PC-9 (cell line): ENCODE data around the gene KDM5A. TPM values are rescaled to one million over a fixed set of nuclear protein-coding genes. Genes with fewer than 3 reads are reported as not detected.

Experiments
- BruUV-seq: library from RNA; stranded (reverse); fragments of 400-500 nt; replicated peaks from 2 replicates; lab custom pipeline; 2021; lab: Mats Ljungman, UMichigan
- CTCF ChIA-PET: fragments of 300-600 bp; sonication (Branson Sonifier 250); formaldehyde crosslinking; loops from one replicate; lab custom pipeline; 2022; ENCODE audit warnings: antibody characterized with exemption; lab: Charles Lee
- POLR2A ChIA-PET: fragments of 300-600 bp; sonication (Branson Sonifier 250); formaldehyde crosslinking; loops from one replicate; lab custom pipeline; 2022; ENCODE audit warnings: antibody characterized with exemption; ENCODE audit not compliant: unreplicated experiment; lab: Charles Lee
- DNase-seq, 2 experiments: peaks; one replicate each; pipeline versions ENCODE4 v3.0.0 to v3.0.0-alpha.2; 2015 to 2022; ENCODE audit warnings: mixed read lengths in 1 of 2
- H2AFZ ChIP-seq: fragments of 200-600 bp; sonication (generic); 2 replicates; pipeline ENCODE4 v1.8.1; 2017; ENCODE audit warnings: antibody characterized with exemption
- H3F3A ChIP-seq: fragments of 200-600 bp; sonication (generic); 2 replicates; pipeline ENCODE4 v1.8.1; 2017; ENCODE audit warnings: antibody characterized with exemption, mild to moderate bottlenecking, low read depth; ENCODE audit not compliant: insufficient read depth
- H3K27ac ChIP-seq: fragments of 200-600 bp; sonication (generic); 2 replicates; pipeline ENCODE4 v1.6.1; 2016; ENCODE audit warnings: mixed run types
- H3K27me3 ChIP-seq: fragments of 200-600 bp; sonication (generic); 2 replicates; pipeline ENCODE4 v1.6.1; 2016; ENCODE audit warnings: low read depth, mixed run types; ENCODE audit not compliant: insufficient read depth
- H3K36me3 ChIP-seq: fragments of 200-600 bp; sonication (generic); 2 replicates; pipeline ENCODE4 v1.6.1; 2016; ENCODE audit warnings: low read depth, mixed run types
- H3K4me1 ChIP-seq: fragments of 200-600 bp; sonication (generic); replicated peaks from 2 replicates; pipeline ENCODE4 v1.6.1; 2016; ENCODE audit warnings: mixed run types; ENCODE audit not compliant: insufficient read depth
- H3K4me2 ChIP-seq: fragments of 200-600 bp; sonication (generic); 2 replicates; pipeline ENCODE4 v1.6.1; 2017; ENCODE audit warnings: mixed run types
- H3K4me3 ChIP-seq: fragments of 200-600 bp; sonication (generic); 2 replicates; pipeline ENCODE4 v1.6.1; 2016; ENCODE audit warnings: mixed run types
- H3K79me2 ChIP-seq: fragments of 200-600 bp; sonication (generic); 2 replicates; pipeline ENCODE4 v1.6.1; 2017; ENCODE audit warnings: low read depth, mixed run types
- H3K9me2 ChIP-seq: fragments of 200-600 bp; sonication (generic); 2 replicates; pipeline ENCODE4 v1.8.1; 2017; ENCODE audit warnings: mild to moderate bottlenecking; ENCODE audit not compliant: insufficient read depth
- H3K9me3 ChIP-seq: fragments of 200-600 bp; sonication (generic); 2 replicates; pipeline ENCODE4 v1.8.1; 2016; ENCODE audit warnings: low read depth; ENCODE audit not compliant: insufficient read depth
- H4K20me1 ChIP-seq: fragments of 200-600 bp; sonication (generic); 2 replicates; pipeline ENCODE4 v1.8.1; 2017; ENCODE audit not compliant: insufficient read depth
- EZH2 ChIP-seq: fragments of 200-600 bp; sonication (generic); IDR thresholded peaks from 2 replicates; pipeline ENCODE4 v1.8.0; 2017; ENCODE audit warnings: antibody characterized with exemption, low read depth
- intact Hi-C: fragments of 100-400 bp; cut with micrococcal nuclease; formaldehyde crosslinking; loops from one replicate; pipeline ENCODE4 v1.10.0; 2022; ENCODE audit not compliant: unreplicated experiment
- total RNA-seq: library from RNA; stranded (reverse); gene quantifications from 2 replicates; pipeline ENCODE4 v1.2.3, GENCODE V29; 2021
- TF ChIP-seq, protein P1 (sequence below): fragments of 200-600 bp; sonication (generic); conservative IDR thresholded peaks from 2 replicates; pipeline ENCODE4 v1.6.1; 2017; ENCODE audit warnings: mixed run types, antibody characterized with exemption, mild to moderate bottlenecking, moderate library complexity

KDM5A gene
- total RNA-seq, 1 experiment from 2014 or later: 68.0 TPM

DNA sequence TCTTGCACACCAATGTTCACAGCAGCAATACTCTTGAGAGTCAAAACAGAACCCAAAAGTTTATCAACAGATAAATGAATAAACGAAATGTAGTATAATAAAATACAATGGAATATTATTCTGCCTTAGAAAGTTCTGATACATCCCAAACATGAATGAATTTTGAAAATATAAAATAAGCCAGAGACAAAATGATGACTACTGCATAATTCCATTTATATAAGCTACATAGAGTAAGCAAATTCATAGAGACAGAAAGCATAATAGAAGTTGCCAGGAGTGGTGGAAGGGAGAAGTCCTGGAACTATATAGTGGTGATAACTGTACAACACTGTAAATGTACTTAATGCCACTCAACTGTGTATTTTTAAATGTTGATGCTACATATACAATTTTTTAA is 21.1 kb downstream of the KDM5A start:
- intact Hi-C loops: no loop called here
- POLR2A ChIA-PET: no interaction called here
- no peaks in the 10 kb centered on the region for H3K27me3 ChIP-seq

DNA sequence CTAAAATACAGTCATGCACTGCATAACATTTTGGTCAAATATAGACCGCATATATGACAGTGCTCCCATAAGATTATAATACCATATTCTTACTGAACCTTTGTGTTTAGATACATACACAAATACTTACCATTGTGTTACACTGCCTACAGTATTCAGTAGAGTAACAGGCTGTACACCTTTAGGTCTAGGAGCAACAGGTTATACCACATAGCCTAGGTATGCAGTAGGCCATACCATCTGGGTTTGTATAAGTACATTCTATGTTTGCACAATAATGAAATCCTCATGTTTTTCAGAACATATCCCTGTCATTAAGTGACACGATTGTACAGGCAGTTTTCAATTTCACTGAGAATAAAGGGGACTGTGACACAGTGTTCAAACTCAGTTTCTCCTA is 22.3 kb downstream of the KDM5A start:
- TF ChIP-seq, protein P1, sequence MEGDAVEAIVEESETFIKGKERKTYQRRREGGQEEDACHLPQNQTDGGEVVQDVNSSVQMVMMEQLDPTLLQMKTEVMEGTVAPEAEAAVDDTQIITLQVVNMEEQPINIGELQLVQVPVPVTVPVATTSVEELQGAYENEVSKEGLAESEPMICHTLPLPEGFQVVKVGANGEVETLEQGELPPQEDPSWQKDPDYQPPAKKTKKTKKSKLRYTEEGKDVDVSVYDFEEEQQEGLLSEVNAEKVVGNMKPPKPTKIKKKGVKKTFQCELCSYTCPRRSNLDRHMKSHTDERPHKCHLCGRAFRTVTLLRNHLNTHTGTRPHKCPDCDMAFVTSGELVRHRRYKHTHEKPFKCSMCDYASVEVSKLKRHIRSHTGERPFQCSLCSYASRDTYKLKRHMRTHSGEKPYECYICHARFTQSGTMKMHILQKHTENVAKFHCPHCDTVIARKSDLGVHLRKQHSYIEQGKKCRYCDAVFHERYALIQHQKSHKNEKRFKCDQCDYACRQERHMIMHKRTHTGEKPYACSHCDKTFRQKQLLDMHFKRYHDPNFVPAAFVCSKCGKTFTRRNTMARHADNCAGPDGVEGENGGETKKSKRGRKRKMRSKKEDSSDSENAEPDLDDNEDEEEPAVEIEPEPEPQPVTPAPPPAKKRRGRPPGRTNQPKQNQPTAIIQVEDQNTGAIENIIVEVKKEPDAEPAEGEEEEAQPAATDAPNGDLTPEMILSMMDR: no peak
- TF ChIP-seq EZH2: no peak
- Histone ChIP-seq H3F3A (no peaks in the 10 kb centered on the region), H3K79me2 (no peaks in the 10 kb centered on the region), H3K4me3 (no peak overlapping the region), H3K27ac (no peak overlapping the region), H4K20me1 (peaks cover 9% of the 10 kb centered on the region), H3K36me3 (peaks cover 66% of the 10 kb centered on the region), H2AFZ (no peak overlapping the region), H3K4me2 (no peak overlapping the region), H3K9me3 (peaks cover 7% of the 10 kb centered on the region), H3K4me1 (no peaks in the 10 kb centered on the region), H3K9me2 (no peaks in the 10 kb centered on the region), H3K27me3 (no peaks in the 10 kb centered on the region)
- intact Hi-C loops: no loop called here
- DNase-seq: no peak
- ChIA-PET CTCF (no interaction called here), POLR2A (no interaction called here)
- no TSS peak for BruUV-seq

More for the DNA sequence above, 21.1 kb downstream of the KDM5A start:
- Histone ChIP-seq H4K20me1 (peaks cover 9% of the 10 kb centered on the region), H3K36me3 (peaks cover 55% of the 10 kb centered on the region), H3F3A (no peaks in the 10 kb centered on the region), H3K4me3 (no peak overlapping the region), H3K4me2 (no peak overlapping the region), H2AFZ (no peak overlapping the region), H3K27ac (no peak overlapping the region), H3K79me2 (no peaks in the 10 kb centered on the region), H3K4me1 (no peaks in the 10 kb centered on the region), H3K9me3 (peaks cover 7% of the 10 kb centered on the region), H3K9me2 (no peaks in the 10 kb centered on the region)
- CTCF ChIA-PET: no interaction called here
- no peak for TF ChIP-seq EZH2
- TF ChIP-seq, protein P1: no peak
- BruUV-seq: no TSS peak
- DNase-seq: no peak

DNA sequence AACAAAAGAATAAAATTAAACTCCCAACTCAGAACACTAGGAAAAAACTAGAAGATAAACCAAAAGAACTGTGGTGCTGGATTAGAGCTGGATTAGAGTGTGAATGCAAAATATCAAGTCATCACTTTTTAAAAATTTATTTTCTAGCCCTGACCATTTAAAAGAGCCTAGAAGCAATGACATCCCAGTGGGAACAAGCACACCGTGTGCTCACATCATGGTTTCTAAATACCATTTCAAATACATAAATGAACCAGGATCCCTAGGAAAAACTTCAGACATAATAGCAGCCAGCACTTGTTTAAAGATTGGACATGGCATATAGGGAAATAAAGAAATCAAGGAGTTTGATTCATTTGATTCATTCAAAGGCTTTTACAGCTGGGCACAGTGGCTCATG is 30.0 kb downstream of the KDM5A start:
- Histone ChIP-seq H2AFZ (no peak overlapping the region), H3K4me3 (no peak overlapping the region), H3K79me2 (no peaks in the 10 kb centered on the region), H3K27ac (no peak overlapping the region), H3K9me2 (no peaks in the 10 kb centered on the region), H3F3A (0 out of 2 replicates have a peak, but pooled peaks cover 7% of the 10 kb centered on the region), H3K4me1 (no peaks in the 10 kb centered on the region), H3K27me3 (no peaks in the 10 kb centered on the region), H3K36me3 (peaks cover 69% of the 10 kb centered on the region), H4K20me1 (peaks cover 13% of the 10 kb centered on the region), H3K9me3 (no peaks in the 10 kb centered on the region), H3K4me2 (no peak overlapping the region)
- intact Hi-C loops: no loop called here
- ChIA-PET CTCF (no interaction called here), POLR2A (no interaction called here)
- TF ChIP-seq EZH2: no peak
- TF ChIP-seq, protein P1: no peak
- no peak for DNase-seq
- BruUV-seq: no TSS peak
